SK-N-SH (cell line): ENCODE data around the gene CCL4. TPM values are rescaled to one million over a fixed set of nuclear protein-coding genes. Genes with fewer than 3 reads are reported as not detected.
"Not testable (repeated sequence)": the region's sequence is repeated elsewhere in the genome, so short reads cannot be mapped to it uniquely, and the experiment has no call there.

Source experiments
- CTCF ChIA-PET: fragments of 300-600, 350-600 bp; formaldehyde crosslinking; extraction: SDS; loops from one replicate; lab custom pipeline; 2021; lab: Yijun Ruan, JAX
- POLR2A ChIA-PET: fragments of 350-600 bp; sonication (Branson Sonifier 250); formaldehyde crosslinking; extraction: SDS; loops from one replicate; lab custom pipeline; 2020; ENCODE audit warnings: antibody characterized with exemption, inconsistent platforms; lab: Yijun Ruan, JAX
- DNase-seq: peaks from one replicate; pipeline ENCODE4 v3.0.0; 2012
- H2AFZ ChIP-seq: fragments of 200-600 bp; sonication (generic); 2 replicates; pipeline ENCODE4 v1.8.1; 2016; ENCODE audit warnings: antibody characterized with exemption, mild to moderate bottlenecking, low read depth
- H3F3A ChIP-seq: fragments of 200-600 bp; sonication (generic); replicated peaks from 2 replicates; pipeline ENCODE3; 2016; ENCODE audit warnings: antibody characterized with exemption, mild to moderate bottlenecking; ENCODE audit not compliant: insufficient read depth
- H3K27ac ChIP-seq, 2 experiments: fragments of 200-500 bp in 1 of 2; fragments of 200-600 bp in 1 of 2; sonication (Bioruptor generic) in 1 of 2; sonication (generic), shearing (Covaris generic) in 1 of 2; 2 replicates each; pipeline versions ENCODE4 v1.5.1 to v1.6.1; 2014 to 2016; ENCODE audit warnings: low read depth in 2 of 2, inconsistent platforms in 1 of 2, low read length in 1 of 2, mild to moderate bottlenecking in 1 of 2, mixed read lengths in 1 of 2
- H3K27me3 ChIP-seq: fragments of 200-600 bp; sonication (generic), shearing (Covaris generic); 2 replicates; pipeline ENCODE4 v1.6.1; 2016; ENCODE audit warnings: mixed run types; ENCODE audit not compliant: insufficient read depth
- H3K36me3 ChIP-seq, 2 experiments: fragments of 200-500 bp in 1 of 2; fragments of 200-600 bp in 1 of 2; sonication (Bioruptor generic) in 1 of 2; sonication (generic) in 1 of 2; replicated peaks in 1 of 2; 2 replicates each; pipeline versions ENCODE3 to v1.5.1; 2014 to 2016; ENCODE audit warnings: low read length in 1 of 2, mild to moderate bottlenecking in 1 of 2; ENCODE audit not compliant: insufficient read depth in 2 of 2, control insufficient read depth in 1 of 2
- H3K4me1 ChIP-seq, 2 experiments: fragments of 200-500 bp in 1 of 2; fragments of 200-600 bp in 1 of 2; sonication (Bioruptor generic) in 1 of 2; sonication (generic), shearing (Covaris generic) in 1 of 2; 2 replicates each; pipeline versions ENCODE4 v1.5.1 to v1.6.1; 2014 to 2016; ENCODE audit warnings: low read depth in 1 of 2, low read length in 1 of 2, mixed run types in 1 of 2; ENCODE audit not compliant: insufficient read depth in 2 of 2, control insufficient read depth in 1 of 2
- H3K4me2 ChIP-seq: fragments of 200-600 bp; sonication (generic), shearing (Covaris generic); 2 replicates; pipeline ENCODE4 v1.6.1; 2017; ENCODE audit warnings: mixed run types
- H3K4me3 ChIP-seq, 2 experiments: fragments of 200-500 bp in 1 of 2; fragments of 200-600 bp in 1 of 2; sonication (Bioruptor generic) in 1 of 2; sonication (generic), shearing (Covaris generic) in 1 of 2; 2 replicates each; pipeline versions ENCODE4 v1.5.1 to v1.8.1; 2014 to 2016; ENCODE audit warnings: low read depth in 2 of 2, inconsistent platforms in 1 of 2, low read length in 1 of 2, mild to moderate bottlenecking in 1 of 2, mixed read lengths in 1 of 2, moderate library complexity in 1 of 2
- H3K79me2 ChIP-seq: fragments of 200-600 bp; sonication (generic); 2 replicates; pipeline ENCODE4 v1.8.1; 2017; ENCODE audit warnings: mild to moderate bottlenecking; ENCODE audit not compliant: insufficient read depth
- H3K9ac ChIP-seq: fragments of 200-600 bp; sonication (generic); 2 replicates; pipeline ENCODE4 v1.6.1; 2017; ENCODE audit warnings: mixed run types
- H3K9me2 ChIP-seq: fragments of 200-600 bp; sonication (generic); 2 replicates; pipeline ENCODE4 v1.6.1; 2017; ENCODE audit warnings: mixed run types
- H3K9me3 ChIP-seq: fragments of 200-600 bp; sonication (generic); 2 replicates; pipeline ENCODE4 v1.6.1; 2017; ENCODE audit warnings: mixed run types, mild to moderate bottlenecking, moderate library complexity
- H4K20me1 ChIP-seq: fragments of 200-600 bp; sonication (generic); 2 replicates; pipeline ENCODE4 v1.6.1; 2017; ENCODE audit warnings: mild to moderate bottlenecking, mixed run types; ENCODE audit not compliant: insufficient read depth
- CHD2 ChIP-seq: fragments of 150-350 bp; IDR thresholded peaks from 2 replicates; pipeline ENCODE4 v1.6.1; 2018; ENCODE audit warnings: low read length; ENCODE audit not compliant: partially characterized antibody
- ELF1 ChIP-seq: IDR thresholded peaks from 2 replicates; pipeline ENCODE4 v1.4.0; 2012
- EP300 ChIP-seq, 2 experiments: IDR thresholded peaks; 2 replicates each; pipeline versions ENCODE4 v1.4.0 to v1.6.1; 2012; ENCODE audit warnings: borderline replicate concordance in 1 of 2, low read depth in 1 of 2, low read length in 1 of 2
- EZH2phosphoT487 ChIP-seq: fragments of 200-600 bp; sonication (generic); IDR thresholded peaks from 2 replicates; pipeline ENCODE4 v1.6.1; 2017; ENCODE audit warnings: low read depth, mixed run types, mild to moderate bottlenecking, antibody characterized with exemption, moderate library complexity, borderline replicate concordance
- FOSL2 ChIP-seq: IDR thresholded peaks from 2 replicates; pipeline ENCODE4 v1.4.0; 2012; ENCODE audit warnings: low read depth, mild to moderate bottlenecking, moderate library complexity, borderline replicate concordance
- FOXJ3 ChIP-seq: sonication (generic); formaldehyde crosslinking; IDR thresholded peaks from 2 replicates; pipeline ENCODE4 v1.5.1; 2020; ENCODE audit warnings: mild to moderate bottlenecking, missing genetic modification reagents
- FOXM1 ChIP-seq: IDR thresholded peaks from 2 replicates; pipeline ENCODE4 v1.4.0; 2012; ENCODE audit warnings: low read depth, mild to moderate bottlenecking
- GABPA ChIP-seq: IDR thresholded peaks from 2 replicates; pipeline ENCODE4 v1.4.0; 2012; ENCODE audit warnings: low read depth, mild to moderate bottlenecking
- MEF2A ChIP-seq: IDR thresholded peaks from 2 replicates; pipeline ENCODE4 v1.4.0; 2012; ENCODE audit warnings: low read depth, borderline replicate concordance
- MXI1 ChIP-seq: IDR thresholded peaks from 2 replicates; pipeline ENCODE4 v1.6.1; 2012; ENCODE audit warnings: mild to moderate bottlenecking, low read depth, low read length, improper control_type of control experiment
- NRF1 ChIP-seq: IDR thresholded peaks from 2 replicates; pipeline ENCODE4 v1.6.1; 2012; ENCODE audit warnings: low read depth, mild to moderate bottlenecking, low read length
- RAD21 ChIP-seq: IDR thresholded peaks from 2 replicates; pipeline ENCODE4 v1.6.1; 2012; ENCODE audit warnings: mild to moderate bottlenecking, low read length
- RFX5 ChIP-seq: IDR thresholded peaks from 2 replicates; pipeline ENCODE4 v1.6.1; 2012; ENCODE audit warnings: mild to moderate bottlenecking, improper control_type of control experiment, low read length
- RXRA ChIP-seq: IDR thresholded peaks from 2 replicates; pipeline ENCODE4 v1.4.0; 2012; ENCODE audit warnings: low read depth, mild to moderate bottlenecking, borderline replicate concordance
- SIN3A ChIP-seq: IDR thresholded peaks from 2 replicates; pipeline ENCODE4 v1.6.1; 2012; ENCODE audit warnings: low read depth, mild to moderate bottlenecking, low read length, moderate library complexity, borderline replicate concordance
- TCF12 ChIP-seq: IDR thresholded peaks from 2 replicates; pipeline ENCODE4 v1.4.0; 2012
- WGBS: methylation state at CpG from one replicate; pipeline ENCODE4 v1.1.6; 2017; ENCODE audit warnings: low lambda C conversion rate; 5-methylcytosine and 5-hydroxymethylcytosine counted together
- polyA plus RNA-seq, 3 experiments: library from polyadenylated mRNA; depleted of rRNA; stranded (reverse); fragments of >200 nt; gene quantifications; 2 replicates each; pipeline ENCODE4 v1.2.3, GENCODE V29; 2012
- TF ChIP-seq, protein P1 (sequence below): fragments of 150-350 bp; IDR thresholded peaks from 2 replicates; pipeline ENCODE4 v1.6.1; 2016; ENCODE audit warnings: mild to moderate bottlenecking, low read depth, low read length
- TF ChIP-seq, protein P2 (sequence below): IDR thresholded peaks from 2 replicates; pipeline ENCODE4 v1.6.1; 2012; ENCODE audit warnings: mild to moderate bottlenecking, low read depth, low read length, moderate library complexity

The CCL4 gene
- polyA plus RNA-seq, 1 of the 3 experiments (the other 2 are of a cell fraction): not detected

DNA sequence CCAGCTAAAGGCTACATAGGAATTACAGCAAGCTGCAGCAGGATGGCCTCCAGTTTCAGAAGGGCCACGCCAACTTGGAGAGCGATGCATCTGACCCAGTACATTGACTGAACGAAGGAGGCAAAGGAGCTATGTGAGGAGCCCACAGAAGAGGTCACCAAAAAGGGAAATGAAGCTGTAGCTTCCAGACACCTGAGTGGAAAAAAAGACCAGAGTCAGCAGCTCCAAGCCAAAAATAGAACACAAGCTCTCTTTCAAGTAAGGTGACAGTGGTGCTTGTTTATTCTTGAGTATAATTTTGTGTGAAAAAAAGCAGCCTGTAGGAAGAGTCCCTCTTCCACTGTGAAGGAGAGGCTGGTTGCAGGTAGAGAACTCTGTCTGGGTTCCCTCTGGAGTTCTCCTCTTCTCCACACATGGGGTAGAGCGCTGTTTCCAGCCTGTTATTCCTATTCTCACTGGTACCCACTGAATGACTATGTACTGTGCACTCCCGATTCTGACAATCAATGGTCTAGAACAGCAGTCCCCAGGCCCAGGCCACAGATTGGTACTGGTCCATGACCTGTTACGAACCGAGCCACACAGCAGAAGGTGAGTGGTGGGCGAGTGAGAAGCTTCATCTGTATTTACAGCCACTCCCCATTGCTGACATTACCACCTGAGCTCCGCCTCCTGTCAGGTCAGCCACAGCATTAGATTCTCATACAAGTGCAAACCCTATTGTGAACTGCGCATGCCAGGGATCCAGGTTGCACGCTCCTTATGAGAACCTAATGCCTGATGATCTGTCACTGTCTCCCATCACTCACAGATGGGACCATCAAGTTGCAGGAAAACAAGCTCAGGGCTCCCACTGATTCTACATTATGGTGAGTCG, 15.1 kb downstream of the CCL4 start (continued):
- TF ChIP-seq SIN3A: no peak

DNA sequence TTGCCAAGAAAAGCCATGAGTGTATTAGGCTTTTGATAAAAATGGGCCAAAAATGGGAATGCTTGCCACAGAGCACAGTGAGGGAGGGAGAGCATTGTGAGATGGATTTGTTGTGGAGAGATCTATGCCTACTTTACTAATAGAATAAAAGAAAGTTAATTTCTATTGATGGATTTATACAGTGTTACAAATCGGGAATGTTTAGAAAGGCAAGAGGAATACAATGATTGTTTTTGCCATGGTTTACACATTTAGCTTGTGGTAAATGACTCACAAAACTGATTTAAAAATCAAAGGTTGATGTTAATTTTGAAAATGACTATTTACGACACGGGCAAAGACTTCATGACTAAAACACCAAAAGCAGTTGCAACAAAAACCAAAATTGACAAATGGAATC, 16.6 kb downstream of the CCL4 start:
- POLR2A ChIA-PET: no interaction called here
- Histone ChIP-seq H3K36me3 (no peaks in the 10 kb centered on the region), H3K9me2 (no peaks in the 10 kb centered on the region), H3K9me3 (no peaks in the 10 kb centered on the region), H3F3A (no peaks in the 10 kb centered on the region), H2AFZ (no peak overlapping the region), H3K79me2 (no peaks in the 10 kb centered on the region), H3K9ac (no peak overlapping the region), H3K27ac (no peak overlapping the region), H3K4me1 (no peaks in the 10 kb centered on the region), H3K4me2 (no peak overlapping the region), H3K4me3 (no peak overlapping the region), H3K27me3 (0 out of 2 replicates have a peak, but pooled peaks cover 4% of the 10 kb centered on the region), H4K20me1 (no peaks in the 10 kb centered on the region)
- TF ChIP-seq SIN3A (no peak), EZH2phosphoT487 (no peak), NRF1 (no peak), CHD2 (no peak), TCF12 (no peak), RXRA (no peak), ELF1 (no peak), EP300 (IDR thresholded peaks at IDR 0.05; ENCODE audit: borderline replicate concordance in 1 of 2, low read depth in 1 of 2, low read length in 1 of 2) (no peak), RAD21 (no peak), MXI1 (no peak), FOSL2 (no peak), MEF2A (no peak), GABPA (no peak), RFX5 (no peak), FOXJ3 (CRISPR knock-in tag) (no peak), FOXM1 (no peak)
- TF ChIP-seq, protein P1, sequence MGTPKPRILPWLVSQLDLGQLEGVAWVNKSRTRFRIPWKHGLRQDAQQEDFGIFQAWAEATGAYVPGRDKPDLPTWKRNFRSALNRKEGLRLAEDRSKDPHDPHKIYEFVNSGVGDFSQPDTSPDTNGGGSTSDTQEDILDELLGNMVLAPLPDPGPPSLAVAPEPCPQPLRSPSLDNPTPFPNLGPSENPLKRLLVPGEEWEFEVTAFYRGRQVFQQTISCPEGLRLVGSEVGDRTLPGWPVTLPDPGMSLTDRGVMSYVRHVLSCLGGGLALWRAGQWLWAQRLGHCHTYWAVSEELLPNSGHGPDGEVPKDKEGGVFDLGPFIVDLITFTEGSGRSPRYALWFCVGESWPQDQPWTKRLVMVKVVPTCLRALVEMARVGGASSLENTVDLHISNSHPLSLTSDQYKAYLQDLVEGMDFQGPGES: no peak
- TF ChIP-seq, protein P2, sequence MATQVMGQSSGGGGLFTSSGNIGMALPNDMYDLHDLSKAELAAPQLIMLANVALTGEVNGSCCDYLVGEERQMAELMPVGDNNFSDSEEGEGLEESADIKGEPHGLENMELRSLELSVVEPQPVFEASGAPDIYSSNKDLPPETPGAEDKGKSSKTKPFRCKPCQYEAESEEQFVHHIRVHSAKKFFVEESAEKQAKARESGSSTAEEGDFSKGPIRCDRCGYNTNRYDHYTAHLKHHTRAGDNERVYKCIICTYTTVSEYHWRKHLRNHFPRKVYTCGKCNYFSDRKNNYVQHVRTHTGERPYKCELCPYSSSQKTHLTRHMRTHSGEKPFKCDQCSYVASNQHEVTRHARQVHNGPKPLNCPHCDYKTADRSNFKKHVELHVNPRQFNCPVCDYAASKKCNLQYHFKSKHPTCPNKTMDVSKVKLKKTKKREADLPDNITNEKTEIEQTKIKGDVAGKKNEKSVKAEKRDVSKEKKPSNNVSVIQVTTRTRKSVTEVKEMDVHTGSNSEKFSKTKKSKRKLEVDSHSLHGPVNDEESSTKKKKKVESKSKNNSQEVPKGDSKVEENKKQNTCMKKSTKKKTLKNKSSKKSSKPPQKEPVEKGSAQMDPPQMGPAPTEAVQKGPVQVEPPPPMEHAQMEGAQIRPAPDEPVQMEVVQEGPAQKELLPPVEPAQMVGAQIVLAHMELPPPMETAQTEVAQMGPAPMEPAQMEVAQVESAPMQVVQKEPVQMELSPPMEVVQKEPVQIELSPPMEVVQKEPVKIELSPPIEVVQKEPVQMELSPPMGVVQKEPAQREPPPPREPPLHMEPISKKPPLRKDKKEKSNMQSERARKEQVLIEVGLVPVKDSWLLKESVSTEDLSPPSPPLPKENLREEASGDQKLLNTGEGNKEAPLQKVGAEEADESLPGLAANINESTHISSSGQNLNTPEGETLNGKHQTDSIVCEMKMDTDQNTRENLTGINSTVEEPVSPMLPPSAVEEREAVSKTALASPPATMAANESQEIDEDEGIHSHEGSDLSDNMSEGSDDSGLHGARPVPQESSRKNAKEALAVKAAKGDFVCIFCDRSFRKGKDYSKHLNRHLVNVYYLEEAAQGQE: no peak
- WGBS: 4% methylated on average over 3 of the region's 3 CpGs
- CTCF ChIA-PET: no interaction called here
- DNase-seq: no peak

GRCh38 chr17:36121099-36121498, 17.5 kb downstream of the CCL4 start:
- POLR2A ChIA-PET, H3K9me3 ChIP-seq: not testable (repeated sequence)
- WGBS: 6% methylated on average over 6 of the region's 6 CpGs

More at GRCh38 chr17:36121099-36121498, 17.5 kb downstream of the CCL4 start:
- H4K20me1 ChIP-seq, H3K9ac ChIP-seq, H3K4me2 ChIP-seq, H3K27ac ChIP-seq, CTCF ChIA-PET, H3K4me3 ChIP-seq, H3K36me3 ChIP-seq, H3K9me2 ChIP-seq, H3K79me2 ChIP-seq, H2AFZ ChIP-seq, DNase-seq, H3K4me1 ChIP-seq, H3F3A ChIP-seq, H3K27me3 ChIP-seq: not testable (repeated sequence)
